NCI-H2196 treated with DMSO at 0.1 percent for 48 hours (cell line): ENCODE data around the gene CLEC16A.

ENCODE experiments used
- DNase-seq: peaks from one replicate; lab custom pipeline; 2025; ENCODE audit not compliant: unreplicated experiment; lab: John Stamatoyannopoulos, UW

CLEC16A gene

DNA sequence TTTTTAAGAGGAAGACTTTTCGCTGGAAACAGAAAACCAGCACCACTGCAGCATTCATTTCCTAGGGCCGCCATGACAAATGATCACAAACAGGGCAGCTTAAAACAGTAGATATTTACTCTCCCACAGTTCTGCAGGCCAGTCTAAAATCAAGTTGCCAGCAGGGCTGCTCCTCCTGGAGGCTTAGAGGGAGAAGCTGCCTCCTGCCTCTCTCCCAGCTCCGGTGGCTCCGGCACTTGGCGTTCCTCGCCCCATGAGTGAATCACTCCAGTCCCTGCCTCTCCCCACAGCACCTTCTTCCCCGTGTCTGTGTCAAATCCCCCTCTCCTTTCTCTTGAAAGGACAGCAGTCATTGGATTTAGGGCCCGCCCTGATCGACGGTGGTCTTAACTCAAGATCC lies 239.6 kb downstream of the CLEC16A start:
- no peak for DNase-seq

- no peak for DNase-seq
Measured at GRCh38 chr16:11187522-11188023, 243.2 kb downstream of the CLEC16A start.

- no peak for DNase-seq
Measured at GRCh38 chr16:11188801-11189740, 244.7 kb downstream of the CLEC16A start.

GRCh38 chr16:11190588-11191560 lies 246.5 kb downstream of the CLEC16A start:
- no peak for DNase-seq

DNA sequence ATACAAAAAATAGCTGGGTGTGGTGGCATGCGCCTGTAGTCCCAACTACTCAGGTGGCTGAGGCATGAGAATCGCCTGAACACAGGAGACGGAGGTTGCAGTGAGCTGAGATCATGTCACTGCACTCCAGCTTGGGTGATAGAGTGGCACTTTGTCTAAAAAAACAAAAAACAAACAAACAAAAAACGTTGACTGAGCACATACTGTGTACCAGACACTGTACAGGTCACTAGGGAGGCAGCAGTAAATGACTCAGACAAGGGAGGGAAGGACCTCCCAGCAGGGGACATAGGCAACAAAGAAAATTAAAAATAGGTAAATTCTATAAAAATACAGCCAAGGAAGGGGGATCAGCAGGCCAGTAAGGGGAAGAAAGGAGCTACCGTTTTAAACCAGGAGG lies 247.3 kb downstream of the CLEC16A start:
- no peak for DNase-seq

GRCh38 chr16:11193494-11193893 lies 249.1 kb downstream of the CLEC16A start:
- no peak for DNase-seq

- no peak for DNase-seq
Measured at GRCh38 chr16:11194913-11195312, 250.5 kb downstream of the CLEC16A start.

DNA sequence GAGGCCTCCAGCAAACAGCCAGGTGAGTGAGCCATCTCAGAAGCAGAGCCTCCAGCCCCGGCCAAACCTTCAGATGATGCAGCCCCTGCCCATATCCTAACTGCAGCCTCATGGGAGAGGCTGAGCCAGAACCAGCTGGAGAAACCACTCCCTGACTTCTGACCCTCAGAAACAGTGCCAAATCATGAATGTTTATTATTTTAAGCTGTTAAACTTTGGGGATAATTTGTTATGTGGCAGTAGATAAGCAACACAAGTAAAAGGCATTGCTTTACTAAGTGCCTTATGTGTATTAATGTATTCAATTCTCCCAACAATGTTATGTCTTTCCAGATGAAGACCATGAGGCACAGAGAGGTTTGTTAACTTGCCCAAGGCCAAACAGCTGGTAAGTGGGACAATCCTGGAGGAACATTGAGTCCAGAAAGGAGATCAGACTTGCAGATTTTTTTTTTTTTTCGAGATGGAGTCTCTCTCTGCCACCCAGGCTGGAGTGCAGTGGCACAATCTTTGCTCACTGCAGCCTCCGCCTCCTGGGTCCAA lies 252.0 kb downstream of the CLEC16A start:
- DNase-seq, result no peak

- DNase-seq, result no peak
Measured at GRCh38 chr16:11198375-11198774, 254.0 kb downstream of the CLEC16A start.

- no peak for DNase-seq
Measured at GRCh38 chr16:11198828-11199227, 254.5 kb downstream of the CLEC16A start.

DNA sequence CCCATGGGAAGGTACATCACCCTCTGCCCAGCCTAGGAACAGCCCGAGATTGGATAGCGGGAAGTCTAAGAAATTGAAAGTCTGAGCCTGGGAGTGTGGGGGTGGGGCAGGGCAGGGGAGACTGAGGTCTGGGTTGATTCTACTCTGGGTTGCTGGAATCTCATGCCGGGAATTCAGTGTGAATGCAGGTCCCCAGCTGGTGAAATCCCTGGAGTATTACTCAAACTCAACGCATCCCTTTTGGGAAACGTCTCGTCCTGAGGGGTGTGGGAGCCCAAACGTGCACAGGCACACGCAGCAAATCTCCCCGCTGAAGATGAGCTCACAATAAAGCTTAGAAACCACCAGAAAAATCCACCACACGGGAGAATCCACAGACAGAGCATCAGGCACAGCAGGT lies 256.2 kb downstream of the CLEC16A start:
- DNase-seq, result no peak

DNA sequence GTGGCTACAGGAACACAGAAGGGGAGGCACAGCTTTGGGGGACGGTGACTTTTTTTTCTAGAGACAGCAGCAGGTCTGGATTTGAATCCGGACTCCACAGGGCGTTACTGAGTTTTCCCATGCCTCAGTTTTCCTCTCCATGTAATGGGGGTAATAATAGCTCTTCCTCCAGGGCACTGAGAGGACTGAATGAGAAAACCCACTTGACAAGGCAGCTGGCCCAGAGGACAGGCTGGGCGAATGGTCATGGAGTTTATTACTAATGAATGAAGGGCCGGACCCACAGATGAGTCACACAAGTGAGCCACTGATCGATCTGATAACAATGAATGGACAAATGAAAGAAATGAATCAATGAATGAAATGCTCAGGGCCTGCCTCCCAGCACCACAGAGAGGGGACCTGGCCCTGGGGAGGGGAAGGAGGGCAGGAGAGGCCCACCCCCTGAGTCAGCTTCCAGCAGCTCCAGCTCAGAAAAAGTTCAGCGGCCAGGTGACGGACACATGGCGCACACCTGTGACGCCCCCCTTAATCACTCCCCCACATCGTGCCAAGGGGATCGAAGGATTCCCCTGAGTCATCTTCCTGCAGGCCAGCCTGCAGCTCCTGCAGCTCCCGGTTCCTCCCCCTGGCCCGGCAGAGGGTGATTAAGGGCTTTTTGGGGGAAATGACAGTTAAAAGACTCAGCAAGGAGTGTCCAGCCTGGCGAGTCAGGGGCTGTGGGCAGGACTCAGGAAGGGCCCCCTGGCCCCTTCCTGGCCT lies 257.3 kb downstream of the CLEC16A start:
- no peak for DNase-seq

- no peak for DNase-seq
Measured at GRCh38 chr16:11202260-11203091, 258.1 kb downstream of the CLEC16A start.

DNA sequence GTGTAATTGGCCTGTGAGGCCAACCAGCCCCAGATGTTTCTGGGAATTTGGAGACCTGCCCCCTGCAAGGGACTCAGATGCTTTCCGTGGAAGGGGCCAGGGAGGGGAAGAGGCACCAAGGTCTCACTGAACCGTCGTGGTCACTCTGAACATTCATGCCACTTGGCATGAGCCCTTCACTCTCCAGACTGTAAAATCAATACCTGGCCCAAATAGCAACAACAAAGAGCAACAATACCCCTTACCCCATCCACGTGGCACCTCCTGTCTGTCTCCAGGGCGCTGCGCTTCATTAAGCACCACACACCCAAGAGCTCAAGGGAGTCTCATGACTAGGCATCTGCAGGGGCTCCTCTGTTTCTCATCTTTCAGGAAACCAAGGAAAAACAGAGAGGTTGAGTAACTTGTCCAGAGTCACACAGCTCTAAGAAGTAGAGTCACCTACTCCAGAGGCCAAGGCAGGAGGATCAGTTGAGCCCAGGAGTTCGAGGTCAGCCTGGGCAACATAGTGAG lies 258.8 kb downstream of the CLEC16A start:
- no peak for DNase-seq

DNA sequence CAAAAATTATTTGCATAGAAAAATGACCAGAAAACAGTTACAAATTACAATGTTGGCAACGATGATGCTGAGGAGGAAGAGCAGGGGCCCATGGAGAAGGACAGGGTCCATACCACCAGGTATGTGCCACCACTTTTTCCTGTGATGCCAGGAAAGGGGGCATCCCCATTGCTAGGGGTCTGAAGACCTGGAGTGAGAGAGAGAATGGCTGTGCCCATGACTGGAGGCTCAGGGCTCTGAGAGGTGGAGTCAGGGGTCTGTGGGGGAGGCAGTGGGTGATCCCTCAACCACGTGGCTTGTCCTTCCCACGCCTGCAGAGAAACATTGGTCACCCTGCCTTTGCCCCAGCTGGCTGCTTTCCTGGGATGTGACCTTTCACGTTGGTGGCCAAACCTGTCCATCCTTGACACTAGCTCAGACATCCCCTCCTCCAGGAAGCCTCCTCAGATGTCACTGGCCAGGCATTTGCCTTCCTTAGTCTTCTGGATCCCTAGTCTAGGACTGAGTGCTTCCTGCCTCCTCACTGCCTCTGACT lies 260.2 kb downstream of the CLEC16A start:
- no peak for DNase-seq

DNA sequence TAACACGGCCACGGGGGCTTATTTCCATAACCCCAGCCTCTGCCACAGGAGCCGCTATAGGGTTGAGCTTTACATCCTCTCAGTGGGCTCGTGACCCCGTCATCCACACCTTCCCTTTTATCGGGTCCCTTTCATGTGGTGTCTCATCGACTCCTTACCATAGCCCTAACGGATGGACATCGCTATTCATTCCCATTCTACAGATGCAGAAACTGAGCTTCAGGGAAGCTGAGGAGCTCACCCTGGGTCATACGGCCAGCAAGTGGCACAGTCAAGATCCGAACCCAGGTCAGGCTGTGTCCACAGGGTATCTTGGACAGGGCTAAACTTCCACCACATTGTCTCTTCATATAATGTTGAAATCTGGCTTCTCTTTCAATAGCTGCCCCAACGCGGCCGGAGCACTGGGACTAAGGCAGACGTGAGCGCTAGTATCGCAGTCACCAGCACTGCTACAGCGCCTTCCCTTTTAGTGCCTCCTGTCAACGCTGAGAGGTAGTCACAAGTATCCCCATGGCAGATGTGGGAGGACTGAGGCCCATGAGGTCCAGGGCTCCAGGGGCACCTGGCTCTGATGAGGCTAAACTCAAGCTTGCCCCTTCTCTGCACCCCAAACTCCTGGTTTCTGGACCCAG lies 260.8 kb downstream of the CLEC16A start:
- no peak for DNase-seq

DNA sequence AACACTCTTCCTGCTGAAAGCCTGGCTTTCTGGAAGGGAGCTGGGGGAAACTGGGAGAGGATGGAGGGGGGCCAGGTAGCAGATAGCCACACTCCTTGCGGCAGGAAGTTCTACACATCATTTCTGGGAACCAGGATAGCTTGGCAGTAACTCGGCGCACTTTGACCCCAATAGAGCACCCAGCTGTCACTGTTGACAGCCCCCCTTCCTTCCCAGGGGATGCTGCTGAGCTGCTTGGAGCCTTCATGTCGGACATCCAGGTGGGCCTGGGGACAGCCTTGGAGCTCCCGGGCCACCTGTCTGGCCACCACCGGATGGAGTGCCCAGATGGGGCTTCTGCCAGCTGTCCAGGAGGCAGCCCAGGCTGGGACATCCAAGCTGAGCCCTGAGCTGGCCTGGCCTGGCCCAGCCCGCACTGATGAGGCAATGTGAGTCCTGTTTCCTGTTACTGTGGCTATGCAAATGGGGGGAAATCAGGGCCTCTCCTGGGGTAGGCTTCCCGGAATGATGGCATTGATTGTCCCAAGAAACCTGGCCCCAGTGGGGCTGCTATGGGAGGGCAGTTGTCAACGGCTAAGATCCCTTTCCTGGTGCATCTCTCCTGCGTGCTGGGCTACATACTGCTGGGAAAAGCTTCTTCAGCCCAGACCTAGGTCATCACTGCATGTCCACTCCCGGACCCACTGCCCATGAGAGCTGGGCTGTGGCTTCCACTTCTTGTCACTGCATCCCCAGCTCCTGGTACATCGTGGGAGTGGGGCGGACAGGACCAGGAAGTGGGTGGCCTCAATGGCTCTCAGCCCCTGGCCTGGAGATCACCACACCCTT lies 261.6 kb downstream of the CLEC16A start:
- no peak for DNase-seq

GRCh38 chr16:11207646-11208045 lies 263.3 kb downstream of the CLEC16A start:
- DNase-seq, result no peak
